Left ventricle myocardium inferior (tissue), 1 donor: ENCODE data around the gene AEBP2. TPM values are rescaled to one million over a fixed set of nuclear protein-coding genes. Genes with fewer than 3 reads are reported as not detected.

ENCODE experiments used
- DNase-seq: peaks from one replicate; pipeline ENCODE4 v3.0.0-alpha.2; 2020
- H3K27ac ChIP-seq: fragments of 200-600 bp; replicated peaks from 2 replicates; pipeline ENCODE4 v1.8.0; 2021
- H3K27me3 ChIP-seq: fragments of 200-600 bp; 2 replicates; pipeline ENCODE4 v1.8.0; 2021; ENCODE audit warnings: low read depth
- H3K36me3 ChIP-seq: fragments of 200-600 bp; 2 replicates; pipeline ENCODE4 v1.8.0; 2021
- H3K4me1 ChIP-seq: fragments of 200-600 bp; 2 replicates; pipeline ENCODE4 v1.8.0; 2021
- H3K4me3 ChIP-seq: fragments of 200-600 bp; 2 replicates; pipeline ENCODE4 v1.8.0; 2021; ENCODE audit warnings: mild to moderate bottlenecking, moderate library complexity
- H3K9me3 ChIP-seq: fragments of 200-600 bp; replicated peaks from 2 replicates; pipeline ENCODE4 v1.8.0; 2021
- intact Hi-C: fragments of 100-400 bp; cut with micrococcal nuclease; formaldehyde crosslinking; loops from one replicate; pipeline ENCODE4 v1.11.0; 2022
- total RNA-seq: library from RNA; stranded (reverse); fragmentation: NEBNext Ultra II Directional; extraction: Animal tissue kit (Norgen Biotek cat#: 25700); gene quantifications from one replicate; pipeline ENCODE4 v1.2.1, GENCODE V29; 2021
- TF ChIP-seq, protein P1 (sequence below): fragments of 200-600 bp; IDR thresholded peaks from 2 replicates; pipeline ENCODE4 v1.8.0; 2021; ENCODE audit warnings: antibody characterized with exemption, mild to moderate bottlenecking, borderline replicate concordance
- donor health status: DM: no; HTN: yes; CAD: no; lungs with severe emphysema.

AEBP2 gene
- total RNA-seq, 1 donor from 2014 or later: 22.8 TPM

DNA sequence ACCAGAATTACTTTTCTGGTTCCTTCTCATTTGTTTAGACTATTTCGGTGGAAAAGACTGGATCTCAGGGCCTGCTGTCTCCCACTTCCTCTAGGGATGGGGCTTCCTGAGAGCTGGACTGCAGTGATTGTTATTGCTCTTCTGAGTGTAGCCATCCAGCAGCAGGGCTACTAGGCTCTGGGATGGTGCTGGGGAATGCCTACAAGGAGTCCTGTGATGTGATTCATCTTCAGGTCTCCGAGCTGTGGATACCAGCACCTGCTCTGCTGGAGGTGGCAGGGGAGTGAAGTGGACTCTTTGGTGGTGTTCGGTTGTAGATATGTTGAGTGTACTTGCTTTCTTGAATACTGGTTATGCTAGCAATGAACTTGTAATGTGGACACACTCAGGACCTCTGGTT, 42.7 kb downstream of the AEBP2 start:
- peaks cover 20% of the 10 kb centered on the region for H3K36me3 ChIP-seq
- no peaks in the 10 kb centered on the region for H3K27me3 ChIP-seq
- intact Hi-C loops: no loop called here
- DNase-seq: no peak
- TF ChIP-seq, protein P1, sequence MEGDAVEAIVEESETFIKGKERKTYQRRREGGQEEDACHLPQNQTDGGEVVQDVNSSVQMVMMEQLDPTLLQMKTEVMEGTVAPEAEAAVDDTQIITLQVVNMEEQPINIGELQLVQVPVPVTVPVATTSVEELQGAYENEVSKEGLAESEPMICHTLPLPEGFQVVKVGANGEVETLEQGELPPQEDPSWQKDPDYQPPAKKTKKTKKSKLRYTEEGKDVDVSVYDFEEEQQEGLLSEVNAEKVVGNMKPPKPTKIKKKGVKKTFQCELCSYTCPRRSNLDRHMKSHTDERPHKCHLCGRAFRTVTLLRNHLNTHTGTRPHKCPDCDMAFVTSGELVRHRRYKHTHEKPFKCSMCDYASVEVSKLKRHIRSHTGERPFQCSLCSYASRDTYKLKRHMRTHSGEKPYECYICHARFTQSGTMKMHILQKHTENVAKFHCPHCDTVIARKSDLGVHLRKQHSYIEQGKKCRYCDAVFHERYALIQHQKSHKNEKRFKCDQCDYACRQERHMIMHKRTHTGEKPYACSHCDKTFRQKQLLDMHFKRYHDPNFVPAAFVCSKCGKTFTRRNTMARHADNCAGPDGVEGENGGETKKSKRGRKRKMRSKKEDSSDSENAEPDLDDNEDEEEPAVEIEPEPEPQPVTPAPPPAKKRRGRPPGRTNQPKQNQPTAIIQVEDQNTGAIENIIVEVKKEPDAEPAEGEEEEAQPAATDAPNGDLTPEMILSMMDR: no peak
- peaks cover 17% of the 10 kb centered on the region for H3K9me3 ChIP-seq
- peaks cover 19% of the 10 kb centered on the region for H3K4me1 ChIP-seq
- no peak overlapping the region for H3K27ac ChIP-seq
- H3K4me3 ChIP-seq: no peak overlapping the region

DNA sequence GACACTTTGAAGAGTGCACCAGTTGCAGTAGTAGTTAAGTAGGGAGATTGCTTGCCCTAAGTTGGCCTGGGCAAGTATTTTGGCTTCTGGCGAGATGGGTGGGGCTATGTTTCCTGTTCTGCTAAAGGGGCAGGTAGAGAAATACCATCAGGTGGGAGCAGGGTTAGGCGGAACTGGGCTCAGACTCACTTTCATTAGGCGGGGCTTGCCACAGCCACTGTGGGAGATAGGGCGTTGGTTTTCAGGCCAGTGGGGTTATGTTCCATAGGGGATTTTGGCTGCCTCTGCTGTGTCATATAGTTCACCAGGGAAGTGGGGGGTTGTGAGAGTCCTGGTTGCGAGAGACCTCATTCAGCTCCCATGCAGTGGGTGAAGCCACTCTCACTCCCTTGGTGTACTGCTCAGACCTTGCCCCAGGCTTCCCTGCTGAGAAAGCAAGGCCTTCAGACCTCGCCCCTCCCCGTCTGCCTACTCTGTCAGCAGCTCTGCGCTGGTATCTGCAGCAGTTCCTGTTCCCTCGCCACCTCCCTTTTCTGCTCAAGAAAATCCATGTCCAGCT, 43.3 kb downstream of the AEBP2 start:
- H3K36me3 ChIP-seq: peaks cover 20% of the 10 kb centered on the region
- TF ChIP-seq, protein P1: no peak
- no peak overlapping the region for H3K27ac ChIP-seq
- DNase-seq: no peak
- H3K4me3 ChIP-seq: no peak overlapping the region
- peaks cover 17% of the 10 kb centered on the region for H3K9me3 ChIP-seq
- H3K27me3 ChIP-seq: no peaks in the 10 kb centered on the region
- peaks cover 19% of the 10 kb centered on the region for H3K4me1 ChIP-seq
- intact Hi-C loops: no loop called here

DNA sequence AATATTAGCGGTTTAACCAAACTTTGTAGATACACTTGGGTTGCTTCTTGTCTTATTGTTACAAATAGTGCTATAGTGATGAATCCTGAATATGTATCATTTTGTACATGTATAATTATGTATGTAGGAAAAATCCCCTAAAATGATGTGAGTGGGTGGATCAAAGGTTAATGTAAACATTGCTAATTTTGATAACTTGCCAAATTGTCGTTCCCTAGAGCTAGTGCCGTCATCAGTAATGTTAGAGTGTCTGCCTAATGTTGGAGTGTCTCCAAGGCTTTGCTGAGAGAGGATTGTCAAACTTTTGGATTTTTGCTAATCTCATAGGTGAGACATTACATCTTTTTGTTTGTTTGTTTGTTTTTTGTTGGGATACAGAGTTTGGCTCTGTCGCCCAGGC, 44.4 kb downstream of the AEBP2 start:
- no peaks in the 10 kb centered on the region for H3K27me3 ChIP-seq

DNA sequence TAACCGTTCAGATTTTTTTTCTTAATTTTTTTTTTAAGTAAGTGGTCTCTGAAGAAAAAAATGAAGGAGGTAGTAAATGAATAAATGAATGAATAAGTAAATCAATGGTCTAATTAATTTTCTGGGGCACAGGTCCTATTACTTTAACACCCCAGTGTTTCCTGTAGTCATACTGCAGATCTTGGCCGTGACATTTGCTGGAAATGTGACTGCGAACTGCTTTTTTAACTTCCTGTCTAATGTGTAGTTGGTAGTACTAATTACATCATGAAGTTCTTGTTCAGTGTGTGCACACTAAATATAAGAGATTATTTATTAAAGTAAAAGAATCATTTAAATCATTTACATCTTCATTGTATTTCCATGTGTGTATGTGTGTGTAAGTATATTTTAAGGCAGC, 45.4 kb downstream of the AEBP2 start:
- Histone ChIP-seq H3K27me3 (no peaks in the 10 kb centered on the region), H3K36me3 (peaks cover 12% of the 10 kb centered on the region), H3K9me3 (peaks cover 15% of the 10 kb centered on the region), H3K27ac (no peak overlapping the region), H3K4me3 (no peak overlapping the region), H3K4me1 (peaks cover 25% of the 10 kb centered on the region)
- TF ChIP-seq, protein P1: no peak
- DNase-seq: no peak
- intact Hi-C loops: no loop called here

More for the DNA sequence above, 44.4 kb downstream of the AEBP2 start:
- H3K4me1 ChIP-seq: peaks cover 21% of the 10 kb centered on the region
- H3K4me3 ChIP-seq: no peak overlapping the region
- peaks cover 17% of the 10 kb centered on the region for H3K9me3 ChIP-seq
- peaks cover 16% of the 10 kb centered on the region for H3K36me3 ChIP-seq
- H3K27ac ChIP-seq: no peak overlapping the region
- TF ChIP-seq, protein P1: no peak
- DNase-seq: no peak
- intact Hi-C loops: no loop called here

DNA sequence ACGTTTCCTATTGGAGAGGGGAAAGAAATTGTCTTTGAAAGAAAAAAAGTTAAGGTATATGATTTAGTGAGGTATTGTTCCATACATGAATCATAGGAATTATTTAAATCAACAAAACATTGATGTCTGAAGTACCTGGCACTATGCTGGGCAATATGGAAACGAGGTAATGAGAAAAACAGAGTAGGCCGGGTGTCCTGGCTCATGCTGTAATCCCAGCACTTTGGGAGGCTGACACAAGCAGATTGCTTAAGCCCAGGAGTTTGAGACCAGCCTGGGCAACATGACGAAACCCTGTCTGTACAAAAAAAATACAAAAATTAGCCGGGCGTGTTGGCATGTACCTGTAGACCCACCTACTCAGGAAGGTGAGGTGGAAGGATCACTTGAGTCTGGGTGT, 45.9 kb downstream of the AEBP2 start:
- H3K27ac ChIP-seq: no peak overlapping the region
- H3K4me3 ChIP-seq: no peak overlapping the region
- H3K9me3 ChIP-seq: peaks cover 10% of the 10 kb centered on the region
- H3K27me3 ChIP-seq: no peaks in the 10 kb centered on the region
- intact Hi-C loops: no loop called here
- TF ChIP-seq, protein P1: no peak
- H3K36me3 ChIP-seq: peaks cover 7% of the 10 kb centered on the region
- DNase-seq: no peak
- H3K4me1 ChIP-seq: peaks cover 27% of the 10 kb centered on the region
